HepG2 (cell line): ENCODE data around the gene SRSF8. TPM values are rescaled to one million over a fixed set of nuclear protein-coding genes. Genes with fewer than 3 reads are reported as not detected.

Experiments
- GRHL1 ChIP-seq: sonication (generic); formaldehyde crosslinking; conservative IDR thresholded peaks from 2 replicates; pipeline ENCODE4 v1.8.0; 2022; ENCODE audit warnings: missing genetic modification reagents
- NCOA1 ChIP-seq: sonication (generic); formaldehyde crosslinking; IDR thresholded peaks from 2 replicates; pipeline ENCODE4 v1.9.0; 2021; ENCODE audit warnings: missing genetic modification reagents
- PLRG1 ChIP-seq: fragments of 450-650 bp; conservative IDR thresholded peaks from 2 replicates; pipeline ENCODE4 v1.6.1; 2016
- RBFOX2 ChIP-seq: fragments of 200-400 bp; formaldehyde crosslinking; IDR thresholded peaks from 2 replicates; pipeline ENCODE4 v1.6.1; 2017; ENCODE audit warnings: low read depth, mild to moderate bottlenecking, low read length
- REST ChIP-seq, 2 experiments: IDR thresholded peaks; 2 replicates each; pipeline ENCODE4 v1.6.1; 2011 to 2012; ENCODE audit warnings: low read length in 2 of 2, borderline replicate concordance in 1 of 2, low read depth in 1 of 2, mild to moderate bottlenecking in 1 of 2, moderate library complexity in 1 of 2
- SRY ChIP-seq: sonication (generic); formaldehyde crosslinking; IDR thresholded peaks from 2 replicates; pipeline ENCODE4 v1.8.0; 2022; ENCODE audit warnings: mild to moderate bottlenecking, missing genetic modification reagents
- TEAD3 ChIP-seq: optimal IDR thresholded peaks from 2 replicates; pipeline ENCODE3; 2016; ENCODE audit warnings: borderline replicate concordance
- TOPORS ChIP-seq: sonication (generic); formaldehyde crosslinking; IDR thresholded peaks from 2 replicates; pipeline ENCODE4 v1.8.0; 2023; ENCODE audit warnings: mild to moderate bottlenecking, missing genetic modification reagents
- ZBTB26 ChIP-seq: IDR thresholded peaks from 2 replicates; pipeline ENCODE4 v1.6.1; 2016; ENCODE audit warnings: missing compliant biosample characterization, missing genetic modification reagents, borderline replicate concordance
- ZBTB46 ChIP-seq: sonication (generic); formaldehyde crosslinking; IDR thresholded peaks from 2 replicates; pipeline ENCODE4 v1.4.0; 2020; ENCODE audit warnings: mild to moderate bottlenecking, missing genetic modification reagents, borderline replicate concordance
- ZFAT ChIP-seq: sonication (generic); formaldehyde crosslinking; conservative IDR thresholded peaks from 2 replicates; pipeline ENCODE4 v1.8.1; 2023; ENCODE audit warnings: missing genetic modification reagents, inconsistent platforms
- ZNF331 ChIP-seq: sonication (generic); formaldehyde crosslinking; IDR thresholded peaks from 2 replicates; pipeline ENCODE4 v1.4.0; 2020; ENCODE audit warnings: missing genetic modification reagents
- ZNF691 ChIP-seq: sonication (generic); formaldehyde crosslinking; IDR thresholded peaks from 2 replicates; pipeline ENCODE4 v1.4.0; 2020; ENCODE audit warnings: missing genetic modification reagents, low read depth, mild to moderate bottlenecking, borderline replicate concordance
- ZNF766 ChIP-seq: sonication (generic); formaldehyde crosslinking; IDR thresholded peaks from 2 replicates; pipeline ENCODE4 v1.5.0; 2020; ENCODE audit warnings: missing genetic modification reagents, borderline replicate concordance
- polyA plus RNA-seq, 8 experiments: library from polyadenylated mRNA; depleted of rRNA in 3 of 8; stranded (reverse) in 7 of 8; unstranded in 1 of 8; fragments of >200 nt; fragmentation: Illumina TruSeq in 4 of 8; extraction: Trizol in 4 of 8; gene quantifications; 2 replicates each; pipeline versions ENCODE4 v1.2.1 to v1.2.3, GENCODE V29; 2011 to 2016; ENCODE audit warnings: low read depth in 4 of 8, missing spikeins in 1 of 8, mixed read lengths in 1 of 8; ENCODE audit not compliant: insufficient read depth in 1 of 8
- total RNA-seq, 5 experiments: library from RNA; depleted of rRNA; stranded (reverse); fragments of >200 nt; fragmentation: Illumina TruSeq; extraction: Trizol; gene quantifications; 2 replicates each; pipeline ENCODE4 v1.2.3, GENCODE V29; 2016; ENCODE audit warnings: low read depth in 1 of 5
- TF ChIP-seq, protein P1 (sequence below): fragments of 450-650 bp; IDR thresholded peaks from 2 replicates; pipeline ENCODE4 v1.6.1; 2017
- TF ChIP-seq, protein P2 (sequence below): sonication (generic); formaldehyde crosslinking; IDR thresholded peaks from 2 replicates; pipeline ENCODE4 v1.4.0; 2020; ENCODE audit warnings: missing genetic modification reagents, borderline replicate concordance

The SRSF8 gene
- total and polyA plus RNA-seq, 2 of the 13 experiments (the other 11 are each of a cell fraction or from before 2014, with no cell fraction given), result 21.8 to 25.8 TPM

DNA sequence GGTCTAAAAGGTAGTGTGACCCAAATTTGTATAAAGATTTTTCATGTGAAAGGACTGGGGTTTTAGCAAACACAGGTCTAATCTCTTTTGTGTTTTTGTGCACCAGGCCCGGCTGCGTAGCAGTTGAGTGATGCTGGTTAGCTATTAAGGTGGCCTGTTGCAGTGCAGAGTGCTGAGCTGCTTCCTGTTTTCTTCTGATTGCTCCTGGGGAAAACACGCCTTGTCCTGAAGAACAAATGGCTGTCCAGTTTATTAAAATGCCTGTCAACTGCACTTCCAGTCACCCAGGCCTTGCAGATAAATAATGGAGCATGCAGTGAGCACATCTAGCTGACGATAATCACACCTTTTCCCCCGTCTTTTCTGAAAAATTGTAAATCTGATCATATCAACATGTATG, 1.8 kb downstream of the SRSF8 start (continued):
- TF ChIP-seq ZBTB26 (CRISPR knock-in tag) (no peak), NCOA1 (no peak), GRHL1 (CRISPR knock-in tag) (no peak), ZNF691 (no peak), REST (IDR thresholded peaks at IDR 0.05; ENCODE audit: borderline replicate concordance in 1 of 2, low read depth in 1 of 2, low read length in 2 of 2) (no peak; a peak in 1 of 4 replicates), ZBTB46 (CRISPR knock-in tag) (no peak), TOPORS (CRISPR knock-in tag) (0 out of 2 replicates have a peak, but pooled peaks have one; percentile 13), ZFAT (CRISPR knock-in tag) (no peak), ZNF766 (CRISPR knock-in tag) (peak; percentile 44; the same call in 1 of the 2 replicates), RBFOX2 (peak; percentile 41; the same call in 1 of the 2 replicates), PLRG1 (no peak), TEAD3 (peak; percentile 38), SRY (no peak), ZNF331 (CRISPR knock-in tag) (0 out of 2 replicates have a peak, but pooled peaks have one; percentile 37)
- TF ChIP-seq, protein P1, sequence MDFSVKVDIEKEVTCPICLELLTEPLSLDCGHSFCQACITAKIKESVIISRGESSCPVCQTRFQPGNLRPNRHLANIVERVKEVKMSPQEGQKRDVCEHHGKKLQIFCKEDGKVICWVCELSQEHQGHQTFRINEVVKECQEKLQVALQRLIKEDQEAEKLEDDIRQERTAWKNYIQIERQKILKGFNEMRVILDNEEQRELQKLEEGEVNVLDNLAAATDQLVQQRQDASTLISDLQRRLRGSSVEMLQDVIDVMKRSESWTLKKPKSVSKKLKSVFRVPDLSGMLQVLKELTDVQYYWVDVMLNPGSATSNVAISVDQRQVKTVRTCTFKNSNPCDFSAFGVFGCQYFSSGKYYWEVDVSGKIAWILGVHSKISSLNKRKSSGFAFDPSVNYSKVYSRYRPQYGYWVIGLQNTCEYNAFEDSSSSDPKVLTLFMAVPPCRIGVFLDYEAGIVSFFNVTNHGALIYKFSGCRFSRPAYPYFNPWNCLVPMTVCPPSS, result no peak
- TF ChIP-seq, protein P2, sequence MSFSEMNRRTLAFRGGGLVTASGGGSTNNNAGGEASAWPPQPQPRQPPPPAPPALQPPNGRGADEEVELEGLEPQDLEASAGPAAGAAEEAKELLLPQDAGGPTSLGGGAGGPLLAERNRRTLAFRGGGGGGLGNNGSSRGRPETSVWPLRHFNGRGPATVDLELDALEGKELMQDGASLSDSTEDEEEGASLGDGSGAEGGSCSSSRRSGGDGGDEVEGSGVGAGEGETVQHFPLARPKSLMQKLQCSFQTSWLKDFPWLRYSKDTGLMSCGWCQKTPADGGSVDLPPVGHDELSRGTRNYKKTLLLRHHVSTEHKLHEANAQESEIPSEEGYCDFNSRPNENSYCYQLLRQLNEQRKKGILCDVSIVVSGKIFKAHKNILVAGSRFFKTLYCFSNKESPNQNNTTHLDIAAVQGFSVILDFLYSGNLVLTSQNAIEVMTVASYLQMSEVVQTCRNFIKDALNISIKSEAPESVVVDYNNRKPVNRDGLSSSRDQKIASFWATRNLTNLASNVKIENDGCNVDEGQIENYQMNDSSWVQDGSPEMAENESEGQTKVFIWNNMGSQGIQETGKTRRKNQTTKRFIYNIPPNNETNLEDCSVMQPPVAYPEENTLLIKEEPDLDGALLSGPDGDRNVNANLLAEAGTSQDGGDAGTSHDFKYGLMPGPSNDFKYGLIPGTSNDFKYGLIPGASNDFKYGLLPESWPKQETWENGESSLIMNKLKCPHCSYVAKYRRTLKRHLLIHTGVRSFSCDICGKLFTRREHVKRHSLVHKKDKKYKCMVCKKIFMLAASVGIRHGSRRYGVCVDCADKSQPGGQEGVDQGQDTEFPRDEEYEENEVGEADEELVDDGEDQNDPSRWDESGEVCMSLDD (CRISPR knock-in tag), result no peak
